ENCODE data around the gene HSP90AB1. TPM values are rescaled to one million over a fixed set of nuclear protein-coding genes. Genes with fewer than 3 reads are reported as not detected.

The HSP90AB1 gene
- total and polyA plus RNA-seq, 2 of the 8 experiments (the other 6 are each of a cell fraction or from before 2014, with no cell fraction given), result 1,564 to 2,297 TPM

DNA sequence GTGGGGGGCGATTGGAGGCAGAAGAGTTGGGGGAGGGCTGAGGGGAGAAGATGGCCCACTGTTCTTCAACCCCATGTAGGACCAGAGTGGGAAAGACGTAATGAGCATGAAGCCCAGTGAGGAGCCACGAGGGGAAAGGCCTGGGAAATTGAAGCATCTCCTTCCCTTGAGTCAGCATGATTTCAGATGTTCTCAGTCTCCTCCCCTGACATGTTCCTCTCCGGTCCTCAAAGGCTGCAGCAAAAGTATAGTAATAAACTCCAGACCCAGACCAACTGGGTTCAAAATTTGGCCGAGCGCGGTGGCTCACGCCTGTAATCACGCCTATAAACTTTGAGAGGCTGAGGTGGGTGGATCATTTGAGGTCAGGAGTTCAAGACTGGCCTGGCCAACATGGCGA lies 20.4 kb downstream of the HSP90AB1 start (continued):
- TF ChIP-seq EZH2 (IDR thresholded peaks at IDR 0.05; ENCODE audit: low read depth, low read length, severe bottlenecking), result no peak
- TF ChIP-seq SIRT6 (IDR thresholded peaks at IDR 0.05; ENCODE audit: low read length), result no peak
- TF ChIP-seq, protein P1, sequence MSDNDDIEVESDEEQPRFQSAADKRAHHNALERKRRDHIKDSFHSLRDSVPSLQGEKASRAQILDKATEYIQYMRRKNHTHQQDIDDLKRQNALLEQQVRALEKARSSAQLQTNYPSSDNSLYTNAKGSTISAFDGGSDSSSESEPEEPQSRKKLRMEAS (IDR thresholded peaks at IDR 0.05), result no peak
